HT-29 (cell line): ENCODE data around the gene ARL15. TPM values are rescaled to one million over a fixed set of nuclear protein-coding genes. Genes with fewer than 3 reads are reported as not detected.
"Not testable (repeated sequence)": the region's sequence is repeated elsewhere in the genome, so short reads cannot be mapped to it uniquely, and the experiment has no call there.

Source experiments
- DNase-seq: peaks from one replicate; pipeline ENCODE4 v3.0.0-alpha.2; 2015; ENCODE audit warnings: low spot score
- total RNA-seq: library from RNA; depleted of rRNA; stranded (reverse); fragments of >200 nt; shearing (Covaris generic); gene quantifications from 2 replicates; pipeline ENCODE4 v1.2.3, GENCODE V29; 2014; rRNA removed

ARL15 gene
- total RNA-seq, result 20.8 and 27.9 TPM in 2 replicates

DNA sequence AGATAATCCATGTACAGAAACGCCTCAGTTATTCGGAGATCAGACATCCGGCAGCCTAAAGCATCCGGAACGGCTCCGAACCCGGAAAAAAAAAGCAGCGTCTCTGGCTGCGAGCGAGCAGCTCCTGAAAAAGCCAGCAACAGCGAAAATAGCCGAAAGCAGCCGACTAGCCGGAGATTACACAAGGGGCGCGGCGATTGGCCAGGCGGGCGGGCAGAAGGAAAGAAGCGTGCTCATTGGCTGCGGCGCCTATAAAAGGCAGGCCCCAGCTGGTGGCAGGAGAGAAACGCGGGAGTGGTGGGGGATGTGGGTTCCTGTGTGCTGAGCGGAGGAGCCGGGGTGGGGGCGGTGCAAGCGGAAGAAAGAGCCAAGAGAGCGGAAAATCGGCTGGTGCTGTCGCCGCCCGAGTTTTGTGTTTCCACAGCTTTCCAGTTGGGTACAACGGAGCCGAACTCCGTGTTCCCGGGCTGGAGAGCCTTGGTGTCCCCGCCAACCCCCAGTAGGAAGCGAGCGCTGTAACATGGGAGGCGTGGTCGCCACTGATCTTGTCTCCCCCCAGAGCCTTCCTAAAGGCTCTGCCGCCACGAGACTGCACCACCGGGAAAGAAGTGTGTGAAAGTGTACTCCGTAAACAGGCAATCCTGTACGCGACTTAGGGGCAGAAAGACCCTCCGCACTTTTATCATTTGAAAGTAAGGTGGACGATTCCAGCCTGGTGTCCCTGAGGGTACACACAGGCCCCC is at the start of gene ARL15:
ARL15 (minus strand) TSS at position 141 of the 743 bp plus-strand sequence.
- peak; percentile 98 for DNase-seq

GRCh38 chr5:54360089-54360488 is 49.7 kb upstream of the ARL15 start:
- peak; percentile 16 for DNase-seq

- DNase-seq, result no peak
Measured at GRCh38 chr5:54357408-54358058, 47.2 kb upstream of the ARL15 start.

- not testable (repeated sequence) for DNase-seq
Measured at GRCh38 chr5:54353933-54354564, 43.7 kb upstream of the ARL15 start.

GRCh38 chr5:54352580-54352979 is 42.2 kb upstream of the ARL15 start:
- DNase-seq, result not testable (repeated sequence)

GRCh38 chr5:54347221-54347865 is 37.0 kb upstream of the ARL15 start:
- DNase-seq, result no peak

- DNase-seq, result no peak
Measured at GRCh38 chr5:54344653-54345052, 34.3 kb upstream of the ARL15 start.

GRCh38 chr5:54341971-54342370 is 31.6 kb upstream of the ARL15 start:
- no peak for DNase-seq

DNA sequence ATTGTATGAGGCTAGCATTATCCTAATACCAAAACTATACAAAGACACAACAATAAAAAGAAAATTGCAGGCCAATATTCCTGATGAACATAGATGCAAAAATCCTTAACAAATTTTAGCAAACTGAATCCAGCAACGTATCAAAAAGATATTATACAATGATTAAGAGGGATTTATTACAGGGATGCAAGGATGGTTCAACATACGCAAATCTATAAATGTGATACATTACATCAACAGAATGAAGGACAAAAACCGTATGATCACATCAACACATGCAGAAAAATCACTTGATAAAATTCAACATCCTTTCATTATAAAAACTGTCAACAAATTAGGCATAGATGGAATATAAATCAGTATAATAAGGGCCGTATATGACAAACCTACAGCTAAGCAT is 27.1 kb upstream of the ARL15 start:
- no peak for DNase-seq

- no peak for DNase-seq
Measured at GRCh38 chr5:54332720-54333119, 22.3 kb upstream of the ARL15 start.

- DNase-seq, result peak; percentile 80
Measured at GRCh38 chr5:54329731-54330709, 19.6 kb upstream of the ARL15 start.

GRCh38 chr5:54326662-54327270 is 16.4 kb upstream of the ARL15 start:
- DNase-seq, result no peak

- no peak for DNase-seq
Measured at GRCh38 chr5:54325610-54326311, 15.4 kb upstream of the ARL15 start.

DNA sequence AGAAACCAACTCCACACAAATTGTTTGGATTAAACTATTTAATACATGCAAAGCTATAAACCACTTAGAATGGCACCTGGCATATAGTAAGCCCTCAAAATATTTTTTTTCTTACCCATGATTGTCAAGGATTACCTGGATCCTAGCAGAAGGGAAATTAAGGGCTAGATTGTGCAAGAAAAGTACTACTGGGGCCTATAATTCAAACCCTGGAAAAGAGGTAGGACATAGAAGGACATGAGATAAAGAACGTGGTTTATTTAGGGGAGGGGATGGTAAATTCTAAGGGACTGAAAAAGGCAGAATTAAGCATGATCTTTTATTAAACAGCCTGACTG is 14.9 kb upstream of the ARL15 start:
- DNase-seq, result no peak

GRCh38 chr5:54324651-54325271 is 14.4 kb upstream of the ARL15 start:
- DNase-seq, result no peak

DNA sequence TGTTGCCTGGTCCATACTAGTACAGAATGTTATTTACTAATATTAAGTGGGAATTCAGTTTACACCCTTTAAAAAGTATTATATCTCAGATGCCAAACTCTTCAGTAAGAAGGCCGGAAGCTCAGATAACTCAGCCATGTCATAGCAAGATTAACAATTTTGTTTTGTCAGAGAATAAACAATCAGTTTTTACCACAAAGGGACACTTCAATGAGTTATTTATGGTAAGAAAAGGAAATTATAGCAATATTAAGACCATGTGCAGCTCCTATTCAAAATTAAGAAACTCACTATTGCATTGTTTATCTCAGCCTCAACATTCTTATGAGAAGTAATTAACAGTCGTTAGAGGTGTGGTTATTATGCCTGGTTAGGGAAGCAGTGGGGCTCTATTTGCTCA is 13.1 kb upstream of the ARL15 start:
- no peak for DNase-seq

GRCh38 chr5:54320256-54320655 is 9.9 kb upstream of the ARL15 start:
- DNase-seq, result peak; percentile 69

DNA sequence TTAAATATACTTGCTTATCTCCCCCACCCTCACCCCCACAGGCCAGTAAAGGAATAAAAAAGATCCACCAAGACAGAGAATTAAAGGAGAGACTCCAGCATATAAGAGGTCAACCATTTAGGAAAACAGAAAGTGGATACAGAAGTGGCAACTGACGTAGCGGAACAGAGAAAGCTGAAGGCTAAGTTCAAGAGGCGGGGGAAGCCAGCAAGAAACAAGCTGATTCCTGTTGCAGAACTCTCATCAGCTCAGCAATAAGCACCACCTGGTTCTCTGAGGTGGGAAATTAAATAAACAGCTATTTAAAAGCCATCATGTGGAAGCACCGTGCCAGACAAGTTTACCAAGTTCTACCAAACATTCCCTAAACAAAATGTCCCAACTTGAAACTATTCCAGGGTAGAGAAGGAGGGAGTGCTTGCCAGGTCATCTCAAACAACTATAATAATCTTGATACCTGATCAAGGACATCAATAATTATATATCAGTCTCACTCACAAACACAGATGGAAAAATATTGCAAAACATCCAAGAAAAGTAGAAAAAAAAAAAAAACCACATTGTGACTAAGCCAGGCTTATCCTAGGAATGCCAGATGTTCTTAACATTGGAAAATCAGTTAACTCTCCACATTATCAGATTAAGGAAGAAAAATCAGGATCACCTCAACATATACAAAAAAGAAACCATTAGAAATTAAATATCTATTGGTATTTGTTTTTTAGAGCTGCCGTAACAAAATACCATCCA is 7.3 kb upstream of the ARL15 start:
- DNase-seq, result no peak
